ENCODE data around the gene NTN1. TPM values are rescaled to one million over a fixed set of nuclear protein-coding genes. Genes with fewer than 3 reads are reported as not detected.
A peak's percentile ranks its signal among the peaks of the same experiment; 100 is the strongest.

Gene NTN1
- total RNA-seq, 1 experiment from 2014 or later = 14.5 TPM

DNA sequence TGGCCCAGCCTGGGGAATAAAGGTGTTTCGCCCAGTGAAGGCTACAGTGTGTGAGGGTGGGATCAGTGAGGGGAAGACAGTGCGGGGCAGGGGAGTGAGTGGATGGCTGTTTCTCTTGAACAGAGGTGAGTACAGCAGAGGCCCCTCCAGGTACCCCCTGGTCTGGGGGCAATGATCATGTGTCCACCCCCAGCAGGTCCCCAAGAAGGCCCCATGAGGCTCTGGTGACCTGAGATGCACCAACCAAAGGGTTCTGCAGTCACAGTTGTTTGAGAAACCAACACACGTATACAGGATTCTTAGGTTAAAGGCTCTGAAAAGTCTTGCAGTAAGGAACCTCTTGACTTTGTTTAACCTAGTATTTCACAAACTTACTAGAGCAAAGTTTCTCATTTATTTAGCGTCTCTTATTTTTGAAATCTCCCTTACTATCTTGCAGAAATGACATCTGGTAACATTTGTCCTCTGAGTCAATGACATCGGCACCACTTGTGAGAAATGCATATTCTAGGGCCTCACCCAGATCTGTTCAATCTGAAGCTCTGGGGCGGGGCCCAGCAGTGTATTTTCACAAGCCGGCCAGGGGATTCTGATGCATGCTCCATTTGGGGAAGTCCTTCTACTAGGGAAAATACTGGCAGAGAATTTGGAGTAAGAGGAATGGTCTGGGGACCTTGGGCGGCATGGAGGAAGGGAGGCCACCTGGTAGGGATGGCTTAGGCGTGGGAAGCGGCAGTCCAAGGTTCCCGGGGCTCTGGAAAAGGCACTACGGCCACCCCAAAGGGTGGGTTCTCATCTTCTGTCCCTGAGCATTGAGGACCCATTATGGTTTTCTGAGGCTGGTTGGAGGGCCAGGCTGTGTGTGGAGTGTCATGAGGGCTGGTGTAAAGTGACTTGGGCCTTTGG is 217.3 kb downstream of the NTN1 start:
- in situ Hi-C loops (cut with HindIII; ENCODE audit: low pct_unique_long_range_greater_than_20kb, low sequenced_read_pairs) = no loop called here
- Histone ChIP-seq H3K9me3 (ENCODE audit: control insufficient read depth, insufficient read depth, low read depth, low read length) (no peaks in the 10 kb centered on the region), H3K4me3 (ENCODE audit: low read depth in 2 of 2, low read length in 2 of 2) (peak overlapping the region in 1 of 2 experiments; percentile 59; a peak in 2 of 4 replicates), H3K27ac (ENCODE audit: low read length) (no peak overlapping the region; the same call in 1 of the 2 replicates), H3K27me3 (ENCODE audit: control insufficient read depth, insufficient read depth, low read length) (no peaks in the 10 kb centered on the region), H3K4me1 (ENCODE audit: control insufficient read depth, insufficient read depth, low read length) (peaks cover 10% of the 10 kb centered on the region), H3K36me3 (ENCODE audit: control insufficient read depth, insufficient read depth, low read length) (no peaks in the 10 kb centered on the region)
- ChIA-PET POLR2A (no interaction called here), CTCF (no interaction called here)
- intact Hi-C loops (cut with micrococcal nuclease; ENCODE audit: unreplicated experiment) = no loop called here
- TF ChIP-seq POLR2AphosphoS5 (IDR thresholded peaks at IDR 0.05; ENCODE audit: low read depth, low read length) (no peak), TCF7L2 (IDR thresholded peaks at IDR 0.05; ENCODE audit: low read depth, low read length) (no peak), SIN3A (IDR thresholded peaks at IDR 0.05; ENCODE audit: borderline replicate concordance, insufficient read depth, low read depth, low read length) (no peak)
- TF ChIP-seq, protein P1, sequence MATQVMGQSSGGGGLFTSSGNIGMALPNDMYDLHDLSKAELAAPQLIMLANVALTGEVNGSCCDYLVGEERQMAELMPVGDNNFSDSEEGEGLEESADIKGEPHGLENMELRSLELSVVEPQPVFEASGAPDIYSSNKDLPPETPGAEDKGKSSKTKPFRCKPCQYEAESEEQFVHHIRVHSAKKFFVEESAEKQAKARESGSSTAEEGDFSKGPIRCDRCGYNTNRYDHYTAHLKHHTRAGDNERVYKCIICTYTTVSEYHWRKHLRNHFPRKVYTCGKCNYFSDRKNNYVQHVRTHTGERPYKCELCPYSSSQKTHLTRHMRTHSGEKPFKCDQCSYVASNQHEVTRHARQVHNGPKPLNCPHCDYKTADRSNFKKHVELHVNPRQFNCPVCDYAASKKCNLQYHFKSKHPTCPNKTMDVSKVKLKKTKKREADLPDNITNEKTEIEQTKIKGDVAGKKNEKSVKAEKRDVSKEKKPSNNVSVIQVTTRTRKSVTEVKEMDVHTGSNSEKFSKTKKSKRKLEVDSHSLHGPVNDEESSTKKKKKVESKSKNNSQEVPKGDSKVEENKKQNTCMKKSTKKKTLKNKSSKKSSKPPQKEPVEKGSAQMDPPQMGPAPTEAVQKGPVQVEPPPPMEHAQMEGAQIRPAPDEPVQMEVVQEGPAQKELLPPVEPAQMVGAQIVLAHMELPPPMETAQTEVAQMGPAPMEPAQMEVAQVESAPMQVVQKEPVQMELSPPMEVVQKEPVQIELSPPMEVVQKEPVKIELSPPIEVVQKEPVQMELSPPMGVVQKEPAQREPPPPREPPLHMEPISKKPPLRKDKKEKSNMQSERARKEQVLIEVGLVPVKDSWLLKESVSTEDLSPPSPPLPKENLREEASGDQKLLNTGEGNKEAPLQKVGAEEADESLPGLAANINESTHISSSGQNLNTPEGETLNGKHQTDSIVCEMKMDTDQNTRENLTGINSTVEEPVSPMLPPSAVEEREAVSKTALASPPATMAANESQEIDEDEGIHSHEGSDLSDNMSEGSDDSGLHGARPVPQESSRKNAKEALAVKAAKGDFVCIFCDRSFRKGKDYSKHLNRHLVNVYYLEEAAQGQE (IDR thresholded peaks at IDR 0.05; ENCODE audit: insufficient read depth in 1 of 2, low read depth in 2 of 2, low read length in 1 of 2) = no peak
- TF ChIP-seq, protein P2, sequence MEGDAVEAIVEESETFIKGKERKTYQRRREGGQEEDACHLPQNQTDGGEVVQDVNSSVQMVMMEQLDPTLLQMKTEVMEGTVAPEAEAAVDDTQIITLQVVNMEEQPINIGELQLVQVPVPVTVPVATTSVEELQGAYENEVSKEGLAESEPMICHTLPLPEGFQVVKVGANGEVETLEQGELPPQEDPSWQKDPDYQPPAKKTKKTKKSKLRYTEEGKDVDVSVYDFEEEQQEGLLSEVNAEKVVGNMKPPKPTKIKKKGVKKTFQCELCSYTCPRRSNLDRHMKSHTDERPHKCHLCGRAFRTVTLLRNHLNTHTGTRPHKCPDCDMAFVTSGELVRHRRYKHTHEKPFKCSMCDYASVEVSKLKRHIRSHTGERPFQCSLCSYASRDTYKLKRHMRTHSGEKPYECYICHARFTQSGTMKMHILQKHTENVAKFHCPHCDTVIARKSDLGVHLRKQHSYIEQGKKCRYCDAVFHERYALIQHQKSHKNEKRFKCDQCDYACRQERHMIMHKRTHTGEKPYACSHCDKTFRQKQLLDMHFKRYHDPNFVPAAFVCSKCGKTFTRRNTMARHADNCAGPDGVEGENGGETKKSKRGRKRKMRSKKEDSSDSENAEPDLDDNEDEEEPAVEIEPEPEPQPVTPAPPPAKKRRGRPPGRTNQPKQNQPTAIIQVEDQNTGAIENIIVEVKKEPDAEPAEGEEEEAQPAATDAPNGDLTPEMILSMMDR (IDR thresholded peaks at IDR 0.05) = no peak
- DNase-seq (ENCODE audit: low read depth, low spot score) (no peak), ATAC-seq (no peak)
- BruUV-seq (replicated peaks) = no TSS peak

DNA sequence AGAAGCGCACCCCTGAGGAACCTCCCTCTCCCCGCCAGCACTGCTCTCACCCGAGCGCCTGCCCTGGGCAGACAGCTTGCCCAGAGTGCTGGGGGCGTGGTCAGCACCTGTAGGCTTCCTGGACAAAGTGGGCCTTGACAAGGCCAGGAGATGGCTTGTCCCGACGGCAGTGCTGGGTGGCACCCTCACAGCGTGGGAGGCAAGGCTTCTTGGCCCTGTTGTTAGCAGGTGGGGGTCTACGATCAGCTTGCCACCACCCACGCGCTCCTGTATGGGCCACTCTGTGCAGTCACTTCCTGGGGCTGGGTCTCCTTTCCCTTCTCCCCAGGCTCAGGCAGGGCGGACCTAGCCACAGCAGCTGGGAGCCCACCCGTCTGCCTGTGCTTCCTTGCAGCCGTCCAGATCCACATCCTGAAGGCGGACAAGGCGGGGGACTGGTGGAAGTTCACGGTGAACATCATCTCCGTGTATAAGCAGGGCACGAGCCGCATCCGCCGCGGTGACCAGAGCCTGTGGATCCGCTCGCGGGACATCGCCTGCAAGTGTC is 218.0 kb downstream of the NTN1 start:
- DNase-seq (ENCODE audit: low read depth, low spot score) (no peak), ATAC-seq (peak; percentile 7; the same call in 1 of the 2 replicates)
- intact Hi-C loops (cut with micrococcal nuclease; ENCODE audit: unreplicated experiment) (no loop called here), in situ Hi-C loops (cut with HindIII; ENCODE audit: low pct_unique_long_range_greater_than_20kb, low sequenced_read_pairs) (no loop called here)
- no peaks in the 10 kb centered on the region for H3K36me3 ChIP-seq (ENCODE audit: control insufficient read depth, insufficient read depth, low read length)
- H3K27ac ChIP-seq (ENCODE audit: low read length) = peak overlapping the region; percentile 51
- H3K27me3 ChIP-seq (ENCODE audit: control insufficient read depth, insufficient read depth, low read length) = no peaks in the 10 kb centered on the region
- no TSS peak for BruUV-seq (replicated peaks)
- no peaks in the 10 kb centered on the region for H3K9me3 ChIP-seq (ENCODE audit: control insufficient read depth, insufficient read depth, low read depth, low read length)
- peaks cover 10% of the 10 kb centered on the region for H3K4me1 ChIP-seq (ENCODE audit: control insufficient read depth, insufficient read depth, low read length)
- ChIA-PET POLR2A (no interaction called here), CTCF (no interaction called here)
- peak overlapping the region; percentile 41 to 59 for H3K4me3 ChIP-seq (ENCODE audit: low read depth in 2 of 2, low read length in 2 of 2)
- TF ChIP-seq POLR2AphosphoS5 (IDR thresholded peaks at IDR 0.05; ENCODE audit: low read depth, low read length) (no peak), TCF7L2 (IDR thresholded peaks at IDR 0.05; ENCODE audit: low read depth, low read length) (no peak)
- TF ChIP-seq, protein P2 (IDR thresholded peaks at IDR 0.05) = no peak
